ENCODE results near the gene LIN7A.

DNA sequence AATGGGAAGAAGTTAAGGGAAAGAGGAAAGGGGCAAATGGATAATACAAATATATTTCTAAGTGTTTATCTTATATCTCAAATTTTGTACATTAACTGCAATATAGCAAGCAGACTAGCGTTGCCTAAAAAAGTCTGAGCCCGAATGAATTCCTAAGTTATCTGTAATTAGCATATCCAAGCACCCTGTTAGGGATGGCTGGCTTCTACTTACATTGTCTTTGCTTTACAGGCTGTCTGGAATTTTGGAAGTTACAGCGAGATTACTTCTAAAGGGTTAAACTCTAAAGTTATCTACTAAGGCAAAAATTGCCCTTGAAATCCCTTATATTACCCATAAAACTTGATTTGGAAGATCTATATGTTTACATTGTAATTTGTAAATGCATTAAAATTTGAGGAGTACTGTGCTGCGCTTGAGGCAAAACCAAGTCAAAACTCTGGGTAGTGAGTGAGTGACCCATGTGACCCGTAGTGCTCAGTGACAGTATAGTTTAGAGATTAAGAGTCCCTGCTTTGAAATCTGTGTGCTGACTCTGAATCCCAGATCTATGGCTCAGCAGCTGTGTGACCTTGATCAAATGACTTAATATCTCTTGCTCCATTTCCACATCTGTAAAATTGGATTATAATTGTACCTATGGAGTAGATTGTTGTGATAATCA lies 17.3 kb upstream of the LIN7A start:
- TF ChIP-seq GATA2 (IDR thresholded peaks at IDR 0.05; ENCODE audit: low read depth, low read length) (no peak), GATA3 (IDR thresholded peaks at IDR 0.05; ENCODE audit: low read depth, low read length) (no peak)
